Psoas muscle (tissue), 8 donors: ENCODE data around the gene VWC2L. TPM values are rescaled to one million over a fixed set of nuclear protein-coding genes. Genes with fewer than 3 reads are reported as not detected.

ENCODE experiments used
- ATAC-seq, 4 donors: fragments of 200-7000 bp; cut with Tn5 transposase; one replicate each; pipeline ENCODE4 v1.9.1; 2020; ENCODE audit warnings: moderate library complexity in 3 of 4, mild to moderate bottlenecking in 2 of 4
- DNase-seq, 2 donors: peaks; one replicate each; pipeline ENCODE4 v3.0.0-alpha.2; 2020
- H3K27ac ChIP-seq: fragments of 200-600 bp; one replicate; pipeline ENCODE4 v1.8.0; 2022
- H3K27me3 ChIP-seq, 3 donors: fragments of 200-600 bp in 1 of 3; one replicate each; pipeline versions ENCODE4 v1.6.1 to v1.8.0; 2013 to 2022; ENCODE audit warnings: low read length in 2 of 3, mild to moderate bottlenecking in 2 of 3, moderate library complexity in 1 of 3; ENCODE audit not compliant: insufficient read depth in 3 of 3
- H3K36me3 ChIP-seq, 2 donors: fragments of 200-600 bp in 1 of 2; one replicate each; pipeline versions ENCODE4 v1.6.1 to v1.8.0; 2013 to 2022; ENCODE audit warnings: low read depth in 1 of 2, mild to moderate bottlenecking in 1 of 2, moderate library complexity in 1 of 2; ENCODE audit not compliant: insufficient read depth in 1 of 2
- H3K4me1 ChIP-seq: fragments of 200-600 bp; one replicate; pipeline ENCODE4 v1.8.0; 2022
- H3K4me3 ChIP-seq: fragments of 200-600 bp; one replicate; pipeline ENCODE4 v1.8.0; 2022; ENCODE audit warnings: mild to moderate bottlenecking
- H3K9me3 ChIP-seq: fragments of 200-600 bp; one replicate; pipeline ENCODE4 v1.8.0; 2022
- WGBS, 3 donors: extraction: QIAGEN DNeasy Blood & Tissue Kit; methylation state at CpG; one replicate each; pipeline versions ENCODE4 v1.1.6 to v1.1.7; 2013; 5-methylcytosine and 5-hydroxymethylcytosine counted together
- intact Hi-C, 2 donors: fragments of 100-400 bp; cut with DNase I; formaldehyde crosslinking; loops; one replicate each; pipeline versions ENCODE4 v1.11.0 to v1.14.2; 2022
- polyA plus RNA-seq, 3 donors: library from polyadenylated mRNA; stranded (reverse); fragments of 200-250 nt; gene quantifications; one replicate each; pipeline ENCODE4 v1.2.3, GENCODE V29; 2013
- total RNA-seq, 4 donors: library from RNA; stranded (reverse); fragmentation: NEBNext Ultra II Directional in 2 of 4; extraction: Animal tissue kit (Norgen Biotek cat#: 25700) in 2 of 4; gene quantifications; one replicate each; pipeline versions ENCODE4 v1.2.1 to v1.2.4, GENCODE V29; 2021 to 2023
- TF ChIP-seq, protein P1 (sequence below): fragments of 200-600 bp; IDR thresholded peaks from one replicate; pipeline ENCODE4 v1.8.0; 2022; ENCODE audit warnings: antibody characterized with exemption
- donor health status: healthy with polysubstance abuse.
- donor health status: DM: no; HTN: no; CAD: no; lungs with moderate emphysema.
- donor health status: Bipolar disorder and iron deficiency.
- donor health status: healthy.
- donor health status: DM: yes; HTN: yes; CAD: no.
- donor health status: DM: no; HTN: no; CAD: no.
- donor health status: DM: no; HTN: no; CAD: no.
- donor health status: DM: yes; HTN: yes; CAD: no.

VWC2L gene
- total and polyA plus RNA-seq, 7 donors = 0.04 to 0.87 (median 0.51) TPM; not detected in 4

DNA sequence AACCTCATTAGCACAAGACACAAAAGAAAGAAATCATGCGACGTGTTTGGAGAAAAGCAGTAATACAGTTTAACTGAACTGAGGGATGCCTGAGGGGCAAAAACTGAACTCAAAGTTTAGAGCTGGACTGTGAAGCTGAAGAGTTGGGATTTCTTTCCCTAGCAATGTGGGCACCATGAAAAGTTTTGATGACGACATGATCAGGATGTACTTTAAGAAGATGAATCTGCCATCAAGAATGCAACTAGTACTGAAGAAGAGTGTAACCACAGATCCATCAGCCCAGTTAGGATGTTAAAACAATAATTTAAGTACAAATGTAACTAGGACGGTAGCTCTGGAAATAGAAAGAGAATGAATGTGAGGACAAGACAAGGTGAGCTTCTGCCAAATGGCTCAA lies 196.2 kb downstream of the VWC2L start:
- intact Hi-C loops = no loop called here
- Histone ChIP-seq H3K27ac (no peak overlapping the region), H3K4me3 (no peak overlapping the region), H3K27me3 (no peaks in the 10 kb centered on the region), H3K36me3 (no peaks in the 10 kb centered on the region), H3K9me3 (no peaks in the 10 kb centered on the region), H3K4me1 (no peaks in the 10 kb centered on the region)
- ATAC-seq (no peak), DNase-seq (no peak)
- WGBS, 3 donors = 84 to 86% (median 86%) methylated on average over 4 of the region's 4 CpGs
- TF ChIP-seq, protein P1, sequence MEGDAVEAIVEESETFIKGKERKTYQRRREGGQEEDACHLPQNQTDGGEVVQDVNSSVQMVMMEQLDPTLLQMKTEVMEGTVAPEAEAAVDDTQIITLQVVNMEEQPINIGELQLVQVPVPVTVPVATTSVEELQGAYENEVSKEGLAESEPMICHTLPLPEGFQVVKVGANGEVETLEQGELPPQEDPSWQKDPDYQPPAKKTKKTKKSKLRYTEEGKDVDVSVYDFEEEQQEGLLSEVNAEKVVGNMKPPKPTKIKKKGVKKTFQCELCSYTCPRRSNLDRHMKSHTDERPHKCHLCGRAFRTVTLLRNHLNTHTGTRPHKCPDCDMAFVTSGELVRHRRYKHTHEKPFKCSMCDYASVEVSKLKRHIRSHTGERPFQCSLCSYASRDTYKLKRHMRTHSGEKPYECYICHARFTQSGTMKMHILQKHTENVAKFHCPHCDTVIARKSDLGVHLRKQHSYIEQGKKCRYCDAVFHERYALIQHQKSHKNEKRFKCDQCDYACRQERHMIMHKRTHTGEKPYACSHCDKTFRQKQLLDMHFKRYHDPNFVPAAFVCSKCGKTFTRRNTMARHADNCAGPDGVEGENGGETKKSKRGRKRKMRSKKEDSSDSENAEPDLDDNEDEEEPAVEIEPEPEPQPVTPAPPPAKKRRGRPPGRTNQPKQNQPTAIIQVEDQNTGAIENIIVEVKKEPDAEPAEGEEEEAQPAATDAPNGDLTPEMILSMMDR = no peak

DNA sequence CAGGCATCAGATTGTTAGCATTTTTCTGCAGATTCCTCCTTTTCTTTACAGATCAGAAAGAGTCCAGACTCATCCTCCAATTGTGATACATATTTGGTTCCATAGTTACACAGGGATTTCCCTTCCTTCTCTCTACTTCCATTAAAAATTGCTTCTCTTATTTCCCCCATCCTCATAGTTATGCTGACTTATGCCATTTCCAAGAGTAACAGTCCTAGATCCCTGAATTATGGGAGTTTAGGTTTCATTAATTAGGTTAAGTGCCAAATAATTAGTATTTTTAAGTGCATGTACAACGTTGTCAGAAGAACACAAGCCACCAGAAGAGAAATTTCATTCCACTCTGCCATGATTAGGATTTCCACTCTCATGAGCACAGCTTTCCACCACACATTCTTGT lies 200.2 kb downstream of the VWC2L start:
- Histone ChIP-seq H3K9me3 (no peaks in the 10 kb centered on the region), H3K4me1 (no peaks in the 10 kb centered on the region), H3K36me3 (no peaks in the 10 kb centered on the region), H3K27ac (no peak overlapping the region), H3K27me3 (no peaks in the 10 kb centered on the region), H3K4me3 (no peak overlapping the region)
- 37 to 53% (median 48%) methylated on average over 1 of the region's 1 CpG for WGBS, 3 donors
- DNase-seq = no peak
- no peak for ATAC-seq
- intact Hi-C loops = no loop called here
- TF ChIP-seq, protein P1 = no peak

DNA sequence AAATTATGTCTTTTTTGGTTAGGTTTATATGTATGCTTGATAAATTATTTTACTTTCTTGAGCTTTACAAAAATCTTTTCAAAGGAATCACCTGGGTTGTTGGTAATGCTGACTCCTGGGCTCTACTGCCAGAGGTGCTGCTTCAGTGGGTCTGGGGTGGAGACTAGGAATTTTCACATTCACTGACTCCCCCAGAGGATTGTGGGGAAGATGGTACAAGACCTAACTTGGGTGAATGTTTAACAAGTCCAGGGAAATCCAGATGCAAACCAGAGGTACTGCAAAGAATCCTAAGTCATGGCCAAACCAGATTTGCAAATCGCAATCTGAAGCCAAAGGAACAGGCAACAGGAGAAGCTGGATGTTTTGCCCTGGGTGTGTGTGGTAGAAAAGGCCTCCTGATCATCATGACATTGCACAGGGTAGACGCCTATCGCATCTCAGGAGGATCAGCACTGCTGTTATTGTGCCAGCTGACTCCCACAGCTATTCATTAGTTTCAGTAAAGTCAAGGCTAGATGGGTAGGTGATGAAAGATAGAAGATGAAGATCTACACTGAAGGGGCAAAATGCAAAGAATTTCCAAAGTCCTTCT lies 213.4 kb downstream of the VWC2L start:
- 70 to 76% (median 74%) methylated on average over 3 of the region's 3 CpGs for WGBS, 3 donors
- Histone ChIP-seq H3K4me1 (no peaks in the 10 kb centered on the region), H3K36me3 (no peaks in the 10 kb centered on the region), H3K27me3 (no peaks in the 10 kb centered on the region), H3K27ac (no peak overlapping the region), H3K4me3 (no peak overlapping the region), H3K9me3 (no peaks in the 10 kb centered on the region)
- TF ChIP-seq, protein P1 = no peak
- ATAC-seq (no peak), DNase-seq (no peak)
- intact Hi-C loops = no loop called here

DNA sequence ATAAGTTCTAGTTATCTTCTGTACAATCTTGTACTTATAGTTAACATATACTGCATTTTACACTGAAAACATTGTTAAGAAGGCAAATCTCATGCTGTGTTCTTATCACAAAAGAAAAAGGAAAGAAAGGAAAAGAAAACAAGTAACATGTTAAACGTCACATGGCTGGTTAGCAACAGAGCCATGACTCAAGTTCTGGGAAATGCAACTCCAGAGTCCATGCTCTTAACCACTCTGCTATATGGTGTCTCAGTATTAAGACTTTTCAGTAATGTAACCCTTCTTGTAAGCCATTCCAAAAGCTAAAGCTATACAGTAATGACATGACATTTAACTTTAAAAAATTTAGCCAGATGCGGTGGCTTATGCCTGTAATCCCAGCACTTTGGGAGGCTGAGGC lies 217.2 kb downstream of the VWC2L start:
- no peaks in the 10 kb centered on the region for H3K4me1 ChIP-seq
- 27 to 37% (median 30%) methylated on average over 2 of the region's 2 CpGs for WGBS, 3 donors
- intact Hi-C loops = no loop called here
- no peak overlapping the region for H3K4me3 ChIP-seq
- no peak for ATAC-seq
- no peaks in the 10 kb centered on the region for H3K27me3 ChIP-seq
- no peaks in the 10 kb centered on the region for H3K9me3 ChIP-seq
- TF ChIP-seq, protein P1 = no peak
- no peaks in the 10 kb centered on the region for H3K36me3 ChIP-seq
- no peak for DNase-seq
- no peak overlapping the region for H3K27ac ChIP-seq
